Panc1 (cell line): ENCODE data around the gene NRDC. TPM values are rescaled to one million over a fixed set of nuclear protein-coding genes. Genes with fewer than 3 reads are reported as not detected.

Experiments
- ATAC-seq: fragments of 200-7000 bp; cut with Tn5 transposase; 2 replicates; pipeline ENCODE4 v1.9.1; 2020; ENCODE audit warnings: mild to moderate bottlenecking, moderate library complexity
- BruUV-seq: library from RNA; stranded (reverse); fragments of 400-500 nt; replicated peaks from 2 replicates; lab custom pipeline; 2021; lab: Mats Ljungman, UMichigan
- CTCF ChIA-PET: fragments of 300-600 bp; sonication (Branson Sonifier 250); formaldehyde crosslinking; loops from one replicate; lab custom pipeline; 2022; ENCODE audit warnings: antibody characterized with exemption; lab: Charles Lee
- POLR2A ChIA-PET: fragments of 300-600 bp; sonication (Branson Sonifier 250); formaldehyde crosslinking; loops from one replicate; lab custom pipeline; 2022; ENCODE audit warnings: antibody characterized with exemption; lab: Charles Lee
- DNase-seq: peaks from one replicate; pipeline ENCODE4 v3.0.0-alpha.2; 2010; ENCODE audit warnings: low read depth, low spot score
- H3K27ac ChIP-seq: 2 replicates; pipeline ENCODE4 v1.5.1; 2011; ENCODE audit warnings: mild to moderate bottlenecking, low read length, inconsistent platforms
- H3K27me3 ChIP-seq: fragments of 200-500 bp; sonication (Bioruptor generic); 2 replicates; pipeline ENCODE4 v1.6.0; 2014; ENCODE audit warnings: low read length, inconsistent platforms; ENCODE audit not compliant: control insufficient read depth, insufficient read depth
- H3K36me3 ChIP-seq: fragments of 200-500 bp; sonication (Bioruptor generic); 2 replicates; pipeline ENCODE4 v1.5.1; 2014; ENCODE audit warnings: inconsistent platforms, mild to moderate bottlenecking, low read length, moderate library complexity; ENCODE audit not compliant: control insufficient read depth, insufficient read depth
- H3K4me1 ChIP-seq: 2 replicates; pipeline ENCODE4 v1.5.1; 2011; ENCODE audit warnings: inconsistent platforms, mild to moderate bottlenecking, low read length, moderate library complexity; ENCODE audit not compliant: control insufficient read depth, insufficient read depth
- H3K4me3 ChIP-seq, 2 experiments: 2 replicates each; pipeline ENCODE4 v1.5.1; 2011 to 2012; ENCODE audit warnings: low read depth in 2 of 2, low read length in 2 of 2, mild to moderate bottlenecking in 2 of 2, inconsistent platforms in 1 of 2, moderate library complexity in 1 of 2
- H3K9me3 ChIP-seq: fragments of 200-500 bp; sonication (Bioruptor generic); 2 replicates; pipeline ENCODE4 v1.5.1; 2014; ENCODE audit warnings: low read depth, mild to moderate bottlenecking, inconsistent platforms, low read length, moderate library complexity; ENCODE audit not compliant: control insufficient read depth, insufficient read depth
- POLR2AphosphoS5 ChIP-seq: IDR thresholded peaks from 2 replicates; pipeline ENCODE4 v1.6.1; 2012; ENCODE audit warnings: mild to moderate bottlenecking, low read depth, low read length, moderate library complexity
- SIN3A ChIP-seq: IDR thresholded peaks from 2 replicates; pipeline ENCODE4 v1.6.1; 2012; ENCODE audit warnings: low read depth, mild to moderate bottlenecking, low read length, moderate library complexity, borderline replicate concordance; ENCODE audit not compliant: insufficient read depth
- TCF7L2 ChIP-seq: IDR thresholded peaks from 2 replicates; pipeline ENCODE4 v1.6.1; 2011; ENCODE audit warnings: mild to moderate bottlenecking, low read depth, low read length, inconsistent platforms
- in situ Hi-C: cut with HindIII; loops from 2 replicates; pipeline ENCODE4 v1.10.0; 2016; ENCODE audit warnings: low sequenced_read_pairs, low pct_unique_long_range_greater_than_20kb
- intact Hi-C: fragments of 100-400 bp; cut with micrococcal nuclease; formaldehyde crosslinking; loops from one replicate; pipeline ENCODE4 v1.10.0; 2022; ENCODE audit not compliant: unreplicated experiment
- total RNA-seq: library from RNA; stranded (reverse); gene quantifications from one replicate; pipeline ENCODE4 v1.2.1, GENCODE V29; 2021; ENCODE audit not compliant: unreplicated experiment
- TF ChIP-seq, protein P1 (sequence below), 2 experiments: IDR thresholded peaks; 2 replicates each; pipeline ENCODE4 v1.6.1; 2011 to 2012; ENCODE audit warnings: low read depth in 2 of 2, control low read depth in 1 of 2, low read length in 1 of 2, mild to moderate bottlenecking in 1 of 2, moderate library complexity in 1 of 2; ENCODE audit not compliant: insufficient read depth in 1 of 2
- TF ChIP-seq, protein P2 (sequence below): fragments of 450-650 bp; IDR thresholded peaks from 2 replicates; pipeline ENCODE4 v1.5.1; 2017; ENCODE audit warnings: mild to moderate bottlenecking

Gene NRDC
- total RNA-seq, 1 experiment from 2014 or later = 180 TPM

DNA sequence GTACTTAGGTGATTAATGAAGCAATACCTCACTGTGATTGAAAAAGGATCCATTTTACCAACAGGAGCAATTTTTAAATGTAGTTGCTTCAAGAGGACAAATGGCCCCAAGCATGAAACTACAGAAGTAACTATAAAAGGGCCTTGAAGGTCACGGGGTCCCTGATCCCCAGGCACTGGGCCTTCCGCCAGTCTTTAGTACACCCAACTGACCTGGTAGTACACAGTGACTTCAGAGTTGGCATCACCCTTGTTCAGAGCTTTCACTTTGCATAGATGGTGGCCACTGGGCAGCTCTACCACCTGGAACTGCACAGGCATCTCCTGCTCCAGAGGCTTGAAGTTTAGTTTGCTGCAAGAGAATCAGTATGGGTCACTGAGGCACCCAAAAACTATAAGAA, 84.3 kb downstream of the NRDC start:
- ChIA-PET POLR2A (no interaction called here), CTCF (no interaction called here)
- DNase-seq (no peak), ATAC-seq (no peak)
- H3K36me3 ChIP-seq = peaks cover 32% of the 10 kb centered on the region
- intact Hi-C loops (no loop called here), in situ Hi-C loops (no loop called here)
- H3K4me3 ChIP-seq = no peak overlapping the region
- no peaks in the 10 kb centered on the region for H3K27me3 ChIP-seq
- TF ChIP-seq POLR2AphosphoS5 (no peak), TCF7L2 (no peak), SIN3A (no peak)
- TF ChIP-seq, protein P1, sequence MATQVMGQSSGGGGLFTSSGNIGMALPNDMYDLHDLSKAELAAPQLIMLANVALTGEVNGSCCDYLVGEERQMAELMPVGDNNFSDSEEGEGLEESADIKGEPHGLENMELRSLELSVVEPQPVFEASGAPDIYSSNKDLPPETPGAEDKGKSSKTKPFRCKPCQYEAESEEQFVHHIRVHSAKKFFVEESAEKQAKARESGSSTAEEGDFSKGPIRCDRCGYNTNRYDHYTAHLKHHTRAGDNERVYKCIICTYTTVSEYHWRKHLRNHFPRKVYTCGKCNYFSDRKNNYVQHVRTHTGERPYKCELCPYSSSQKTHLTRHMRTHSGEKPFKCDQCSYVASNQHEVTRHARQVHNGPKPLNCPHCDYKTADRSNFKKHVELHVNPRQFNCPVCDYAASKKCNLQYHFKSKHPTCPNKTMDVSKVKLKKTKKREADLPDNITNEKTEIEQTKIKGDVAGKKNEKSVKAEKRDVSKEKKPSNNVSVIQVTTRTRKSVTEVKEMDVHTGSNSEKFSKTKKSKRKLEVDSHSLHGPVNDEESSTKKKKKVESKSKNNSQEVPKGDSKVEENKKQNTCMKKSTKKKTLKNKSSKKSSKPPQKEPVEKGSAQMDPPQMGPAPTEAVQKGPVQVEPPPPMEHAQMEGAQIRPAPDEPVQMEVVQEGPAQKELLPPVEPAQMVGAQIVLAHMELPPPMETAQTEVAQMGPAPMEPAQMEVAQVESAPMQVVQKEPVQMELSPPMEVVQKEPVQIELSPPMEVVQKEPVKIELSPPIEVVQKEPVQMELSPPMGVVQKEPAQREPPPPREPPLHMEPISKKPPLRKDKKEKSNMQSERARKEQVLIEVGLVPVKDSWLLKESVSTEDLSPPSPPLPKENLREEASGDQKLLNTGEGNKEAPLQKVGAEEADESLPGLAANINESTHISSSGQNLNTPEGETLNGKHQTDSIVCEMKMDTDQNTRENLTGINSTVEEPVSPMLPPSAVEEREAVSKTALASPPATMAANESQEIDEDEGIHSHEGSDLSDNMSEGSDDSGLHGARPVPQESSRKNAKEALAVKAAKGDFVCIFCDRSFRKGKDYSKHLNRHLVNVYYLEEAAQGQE (IDR thresholded peaks at IDR 0.05; ENCODE audit: insufficient read depth in 1 of 2, low read depth in 2 of 2, low read length in 1 of 2) = no peak
- TF ChIP-seq, protein P2, sequence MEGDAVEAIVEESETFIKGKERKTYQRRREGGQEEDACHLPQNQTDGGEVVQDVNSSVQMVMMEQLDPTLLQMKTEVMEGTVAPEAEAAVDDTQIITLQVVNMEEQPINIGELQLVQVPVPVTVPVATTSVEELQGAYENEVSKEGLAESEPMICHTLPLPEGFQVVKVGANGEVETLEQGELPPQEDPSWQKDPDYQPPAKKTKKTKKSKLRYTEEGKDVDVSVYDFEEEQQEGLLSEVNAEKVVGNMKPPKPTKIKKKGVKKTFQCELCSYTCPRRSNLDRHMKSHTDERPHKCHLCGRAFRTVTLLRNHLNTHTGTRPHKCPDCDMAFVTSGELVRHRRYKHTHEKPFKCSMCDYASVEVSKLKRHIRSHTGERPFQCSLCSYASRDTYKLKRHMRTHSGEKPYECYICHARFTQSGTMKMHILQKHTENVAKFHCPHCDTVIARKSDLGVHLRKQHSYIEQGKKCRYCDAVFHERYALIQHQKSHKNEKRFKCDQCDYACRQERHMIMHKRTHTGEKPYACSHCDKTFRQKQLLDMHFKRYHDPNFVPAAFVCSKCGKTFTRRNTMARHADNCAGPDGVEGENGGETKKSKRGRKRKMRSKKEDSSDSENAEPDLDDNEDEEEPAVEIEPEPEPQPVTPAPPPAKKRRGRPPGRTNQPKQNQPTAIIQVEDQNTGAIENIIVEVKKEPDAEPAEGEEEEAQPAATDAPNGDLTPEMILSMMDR = no peak
- BruUV-seq = no TSS peak
- peaks cover 6% of the 10 kb centered on the region for H3K4me1 ChIP-seq
- no peak overlapping the region for H3K27ac ChIP-seq
- no peaks in the 10 kb centered on the region for H3K9me3 ChIP-seq

DNA sequence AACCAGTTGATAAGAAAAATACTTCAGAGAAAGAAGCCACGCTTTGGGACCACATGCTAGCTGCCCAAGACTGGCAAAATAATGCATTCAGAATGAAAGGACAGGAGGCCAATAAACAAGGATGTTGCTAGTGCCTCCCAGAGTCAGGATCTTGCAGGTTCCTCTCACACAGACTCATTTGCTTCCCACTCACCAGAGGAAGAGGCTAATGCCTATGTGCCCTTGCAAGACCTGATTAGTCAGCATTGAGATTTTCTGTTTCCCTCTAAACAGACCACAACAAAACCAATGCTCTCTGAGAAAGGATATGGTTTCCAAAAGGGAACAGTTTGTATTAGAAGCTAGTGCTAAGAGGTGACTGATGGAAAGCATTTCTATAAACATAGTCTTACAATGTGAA, 85.7 kb downstream of the NRDC start:
- no peak overlapping the region for H3K4me3 ChIP-seq
- TF ChIP-seq, protein P1 (IDR thresholded peaks at IDR 0.05; ENCODE audit: insufficient read depth in 1 of 2, low read depth in 2 of 2, low read length in 1 of 2) = no peak
- TF ChIP-seq TCF7L2 (no peak), SIN3A (no peak), POLR2AphosphoS5 (no peak)
- TF ChIP-seq, protein P2 = no peak
- ATAC-seq (no peak), DNase-seq (no peak)
- intact Hi-C loops (no loop called here), in situ Hi-C loops (no loop called here)
- no peaks in the 10 kb centered on the region for H3K9me3 ChIP-seq
- no peak overlapping the region for H3K27ac ChIP-seq
- H3K27me3 ChIP-seq = no peaks in the 10 kb centered on the region
- ChIA-PET POLR2A (no interaction called here), CTCF (no interaction called here)
- peaks cover 17% of the 10 kb centered on the region for H3K4me1 ChIP-seq
- no TSS peak for BruUV-seq
- peaks cover 34% of the 10 kb centered on the region for H3K36me3 ChIP-seq
